Measurements from ENCODE around the gene ZRANB3.
"Not testable (repeated sequence)": the region's sequence is repeated elsewhere in the genome, so short reads cannot be mapped to it uniquely, and the experiment has no call there.

ZRANB3 gene

GRCh38 chr2:135169900-135170753 lies 360.9 kb downstream of the ZRANB3 start:
- no peak for ATAC-seq

DNA sequence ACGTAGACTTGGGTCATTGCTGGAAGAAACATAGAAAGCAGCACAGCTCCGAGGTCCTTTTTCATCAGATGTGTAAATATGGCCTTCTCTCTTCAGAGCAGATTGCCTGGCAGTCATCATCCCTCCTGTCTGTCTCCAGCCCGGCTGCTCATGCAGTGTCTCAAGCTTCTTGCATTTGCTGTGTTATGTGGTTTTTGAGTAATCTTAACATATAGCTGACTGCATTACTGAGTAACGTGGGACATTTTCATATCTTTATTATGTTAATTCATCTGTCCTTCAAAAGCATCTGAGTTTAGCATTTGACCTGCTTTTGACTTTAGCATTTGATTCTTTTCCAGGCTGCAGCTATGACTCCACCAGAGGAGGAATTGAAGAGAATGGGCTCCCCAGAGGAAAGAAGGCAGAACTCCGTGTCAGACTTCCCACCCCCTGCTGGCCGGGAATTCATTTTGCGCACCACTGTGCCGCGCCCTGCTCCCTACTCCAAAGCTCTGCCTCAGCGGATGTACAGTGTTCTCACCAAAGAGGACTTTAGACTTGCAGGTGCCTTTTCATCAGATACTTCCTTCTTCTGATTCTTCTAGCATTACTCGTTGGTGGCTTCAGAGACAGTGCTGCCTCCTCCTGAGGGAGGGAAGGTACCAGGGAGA lies 362.7 kb downstream of the ZRANB3 start:
- ATAC-seq: no peak

DNA sequence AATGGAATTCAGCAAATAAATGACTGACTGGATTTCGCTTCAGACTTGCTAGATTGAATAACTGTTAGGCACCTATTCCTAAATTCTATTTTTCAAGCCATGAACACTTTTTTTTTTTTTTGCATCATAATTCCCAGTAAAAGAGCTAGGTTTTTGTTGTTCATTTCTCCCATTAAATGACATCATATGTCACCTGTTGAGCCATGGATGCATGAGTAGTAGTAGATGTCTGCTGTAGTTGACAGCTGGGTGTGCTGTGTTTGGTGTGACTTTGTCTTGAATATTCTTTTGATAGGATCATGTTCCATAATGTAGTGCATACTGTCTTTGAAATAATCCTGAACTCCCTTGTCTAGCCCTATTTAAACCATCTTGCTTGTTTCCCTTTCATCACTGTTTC lies 363.7 kb downstream of the ZRANB3 start:
- ATAC-seq: no peak

- no peak for ATAC-seq
Observed at GRCh38 chr2:135164431-135164830, 366.6 kb downstream of the ZRANB3 start.

- ATAC-seq: no peak
Observed at GRCh38 chr2:135163901-135164300, 367.1 kb downstream of the ZRANB3 start.

DNA sequence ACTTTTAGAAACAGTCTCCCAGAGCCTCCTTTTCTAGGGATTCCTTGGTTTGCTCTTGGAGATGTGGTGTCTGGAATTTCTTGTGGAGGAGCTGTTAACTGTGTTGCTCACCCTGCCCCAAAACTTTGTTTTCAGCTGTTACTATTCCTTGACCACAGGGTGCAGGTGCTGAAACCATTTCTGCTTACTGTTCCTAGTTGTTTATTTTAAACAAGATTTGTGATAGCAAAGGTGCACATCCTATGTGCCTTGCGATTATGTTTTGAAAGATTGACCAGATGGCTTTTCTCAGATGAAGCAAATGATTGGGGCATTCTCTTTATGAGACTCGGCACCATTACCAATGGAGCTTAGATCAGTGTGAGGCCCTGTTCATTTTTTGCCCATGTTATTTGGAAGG lies 367.7 kb downstream of the ZRANB3 start:
- no peak for ATAC-seq

GRCh38 chr2:135162786-135163185 lies 368.2 kb downstream of the ZRANB3 start:
- ATAC-seq: no peak

GRCh38 chr2:135162377-135162776 lies 368.6 kb downstream of the ZRANB3 start:
- ATAC-seq: peak; percentile 81 to 82

GRCh38 chr2:135159191-135159590 lies 371.8 kb downstream of the ZRANB3 start:
- no peak for ATAC-seq

- no peak for ATAC-seq
Observed at GRCh38 chr2:135157856-135158255, 373.2 kb downstream of the ZRANB3 start.

GRCh38 chr2:135154962-135155361 lies 376.1 kb downstream of the ZRANB3 start:
- ATAC-seq: no peak

DNA sequence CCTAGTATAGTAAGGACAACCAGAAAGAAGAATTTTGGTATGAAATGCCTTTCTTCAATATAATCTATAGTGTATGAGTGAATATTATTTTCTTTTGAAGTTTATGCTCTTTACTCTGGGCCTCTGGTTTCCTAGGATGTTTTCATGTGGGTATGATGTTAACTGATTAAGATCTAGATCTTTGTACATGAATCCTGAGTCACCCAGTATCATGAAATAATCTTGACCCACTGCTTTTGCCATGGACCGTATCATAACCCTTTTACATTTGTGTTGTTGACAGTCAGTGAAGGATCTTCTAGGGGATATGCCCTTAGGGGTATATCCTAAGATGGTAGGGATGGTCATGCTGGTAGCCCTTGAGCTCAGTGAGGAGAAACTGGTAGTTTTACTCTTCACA lies 378.7 kb downstream of the ZRANB3 start:
- ATAC-seq: no peak

- no peak for ATAC-seq
Observed at GRCh38 chr2:135151615-135152014, 379.4 kb downstream of the ZRANB3 start.

- ATAC-seq: no peak
Observed at GRCh38 chr2:135150725-135151124, 380.3 kb downstream of the ZRANB3 start.

DNA sequence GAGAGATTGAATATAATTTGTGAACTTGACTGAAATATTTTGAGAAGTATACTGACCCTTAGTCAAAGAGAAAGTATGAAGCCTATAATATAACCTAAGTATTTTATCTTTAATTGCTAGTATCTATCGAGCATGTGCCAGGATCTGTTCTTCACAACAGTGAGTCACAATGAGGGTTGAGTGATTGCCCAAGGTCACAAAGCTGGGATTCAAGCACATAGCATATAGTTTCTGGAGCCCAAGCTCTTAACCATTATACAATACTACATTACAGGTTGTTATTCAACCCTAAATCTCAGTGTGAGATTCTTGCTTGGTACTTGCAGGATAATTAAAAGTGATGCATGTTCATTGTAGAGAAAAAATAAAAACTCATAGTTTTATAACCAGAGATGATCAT lies 381.8 kb downstream of the ZRANB3 start:
- ATAC-seq: no peak

GRCh38 chr2:135144343-135144742 lies 386.7 kb downstream of the ZRANB3 start:
- no peak for ATAC-seq

GRCh38 chr2:135142323-135142722 lies 388.7 kb downstream of the ZRANB3 start:
- no peak for ATAC-seq

GRCh38 chr2:135140606-135141005 lies 390.4 kb downstream of the ZRANB3 start:
- ATAC-seq: no peak

DNA sequence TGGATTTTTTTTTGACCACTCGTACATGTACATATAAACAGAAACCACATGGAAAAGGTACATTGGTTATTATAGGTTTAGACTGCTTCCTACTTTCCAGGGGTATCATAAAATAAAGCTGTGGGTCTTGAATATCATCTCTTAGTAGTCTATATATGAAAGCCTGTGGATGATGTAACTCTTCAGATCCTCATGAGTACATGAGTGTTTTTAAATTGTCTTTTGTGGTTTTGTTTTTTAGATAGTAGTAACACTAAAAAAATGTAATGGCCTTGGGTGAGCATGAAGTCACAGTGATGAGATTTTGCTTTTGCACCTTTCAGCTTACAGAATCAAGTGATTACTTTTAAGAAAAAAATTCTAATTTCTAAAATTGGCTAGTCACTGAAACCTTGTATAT lies 398.7 kb downstream of the ZRANB3 start:
- ATAC-seq: no peak

- no peak for ATAC-seq
Observed at GRCh38 chr2:135130751-135131150, 400.3 kb downstream of the ZRANB3 start.

DNA sequence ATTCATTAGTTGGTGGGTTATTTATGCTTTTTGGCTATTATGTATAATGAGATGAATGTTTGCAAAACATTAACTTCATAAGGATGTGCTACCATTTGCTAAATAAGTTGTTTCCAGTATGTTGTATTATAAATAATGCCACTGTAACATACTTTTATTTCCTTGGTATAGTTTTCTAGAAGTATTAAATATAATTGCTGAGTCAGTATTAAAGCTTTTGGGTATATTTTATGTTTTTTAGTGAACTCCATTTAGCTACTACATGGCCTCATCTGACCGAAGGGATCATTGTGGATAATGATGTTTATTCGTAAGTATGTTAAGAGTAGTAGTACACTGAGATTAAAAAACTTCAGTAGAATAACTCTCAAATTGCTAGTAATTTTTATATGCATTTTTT lies 405.1 kb downstream of the ZRANB3 start:
- ATAC-seq: no peak

GRCh38 chr2:135124924-135125886 lies 405.8 kb downstream of the ZRANB3 start:
- ATAC-seq: peak; percentile 38 to 78

- ATAC-seq: not testable (repeated sequence)
Observed at GRCh38 chr2:135121658-135122039, 409.4 kb downstream of the ZRANB3 start.

All from activated CD4-positive, CD25-positive, alpha-beta regulatory T cell treated with anti-CD3 and anti-CD28 coated beads, Interleukin-2, amount 50 U/mL, for 24 hours (primary cell).